Measurements from ENCODE around the gene AKAP9. TPM values are rescaled to one million over a fixed set of nuclear protein-coding genes. Genes with fewer than 3 reads are reported as not detected.
"Not testable (repeated sequence)": the region's sequence is repeated elsewhere in the genome, so short reads cannot be mapped to it uniquely, and the experiment has no call there.

Gene AKAP9
- total and polyA plus RNA-seq, 2 donors (not counting 3 experiments of a cell fraction or from before 2014, with no cell fraction given): 9.5 to 51.6 TPM

DNA sequence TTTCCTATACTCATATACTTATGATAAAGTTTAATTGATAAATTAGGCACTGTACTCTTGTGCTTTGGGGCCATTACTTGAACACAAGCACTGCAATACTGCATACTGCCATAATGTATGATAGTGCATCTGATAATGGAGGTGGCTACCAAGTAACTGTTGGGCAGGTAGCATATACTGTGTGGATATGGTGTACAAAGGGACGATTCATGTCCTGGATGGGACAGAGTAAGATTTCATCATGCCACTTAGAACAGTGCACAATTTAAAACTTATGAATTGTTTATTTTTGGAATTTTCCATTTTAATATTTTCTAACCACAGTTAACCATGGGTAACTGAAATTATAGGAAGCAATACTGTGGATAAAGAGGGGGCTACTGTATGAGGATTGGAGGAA is 38.9 kb downstream of the AKAP9 start:
- no peaks in the 10 kb centered on the region for H3K36me3 ChIP-seq (ENCODE audit: control insufficient read depth in 2 of 2, extremely low read depth in 1 of 2, insufficient read depth in 2 of 2, low read length in 2 of 2)
- dilution Hi-C loops (cut with MboI; ENCODE audit: extremely low pct_ligation_motif_present, low sequenced_read_pairs): no loop called here
- no peaks in the 10 kb centered on the region for H3K27me3 ChIP-seq (ENCODE audit: control insufficient read depth in 2 of 2, insufficient read depth in 2 of 2, low read length in 2 of 2)
- intact Hi-C loops (cut with micrococcal nuclease): no loop called here
- no peak overlapping the region for H3K27ac ChIP-seq (ENCODE audit: insufficient read depth, low read depth, low read length)
- H2AFZ ChIP-seq (ENCODE audit: low read depth, low read length): no peak overlapping the region
- no peaks in the 10 kb centered on the region for H3K9me3 ChIP-seq (replicated peaks; ENCODE audit: control insufficient read depth, insufficient read depth, low read length)
- TF ChIP-seq POLR2AphosphoS5 (IDR thresholded peaks at IDR 0.05; ENCODE audit: insufficient read depth, low read depth, low read length): no peak
- no peak for TF ChIP-seq GATA2 (IDR thresholded peaks at IDR 0.05; ENCODE audit: insufficient read depth, insufficient read length, low read depth, low read length)
- no peak for TF ChIP-seq EZH2 (IDR thresholded peaks at IDR 0.05; ENCODE audit: borderline replicate concordance, low read depth, low read length, severe bottlenecking)
- TF ChIP-seq MYC (IDR thresholded peaks at IDR 0.05; ENCODE audit: low read depth, low read length): no peak
- TF ChIP-seq POLR2A (IDR thresholded peaks at IDR 0.05; ENCODE audit: low read depth, low read length): no peak
- TF ChIP-seq, protein P1, sequence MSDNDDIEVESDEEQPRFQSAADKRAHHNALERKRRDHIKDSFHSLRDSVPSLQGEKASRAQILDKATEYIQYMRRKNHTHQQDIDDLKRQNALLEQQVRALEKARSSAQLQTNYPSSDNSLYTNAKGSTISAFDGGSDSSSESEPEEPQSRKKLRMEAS (IDR thresholded peaks at IDR 0.05; ENCODE audit: insufficient read depth, insufficient read length): no peak
- no peak for TF ChIP-seq JUN (IDR thresholded peaks at IDR 0.05; ENCODE audit: borderline replicate concordance, insufficient read depth, insufficient read length, low read depth)
- no peak for TF ChIP-seq FOS (IDR thresholded peaks at IDR 0.05; ENCODE audit: borderline replicate concordance, insufficient read depth, low read length)
- TF ChIP-seq, protein P2, sequence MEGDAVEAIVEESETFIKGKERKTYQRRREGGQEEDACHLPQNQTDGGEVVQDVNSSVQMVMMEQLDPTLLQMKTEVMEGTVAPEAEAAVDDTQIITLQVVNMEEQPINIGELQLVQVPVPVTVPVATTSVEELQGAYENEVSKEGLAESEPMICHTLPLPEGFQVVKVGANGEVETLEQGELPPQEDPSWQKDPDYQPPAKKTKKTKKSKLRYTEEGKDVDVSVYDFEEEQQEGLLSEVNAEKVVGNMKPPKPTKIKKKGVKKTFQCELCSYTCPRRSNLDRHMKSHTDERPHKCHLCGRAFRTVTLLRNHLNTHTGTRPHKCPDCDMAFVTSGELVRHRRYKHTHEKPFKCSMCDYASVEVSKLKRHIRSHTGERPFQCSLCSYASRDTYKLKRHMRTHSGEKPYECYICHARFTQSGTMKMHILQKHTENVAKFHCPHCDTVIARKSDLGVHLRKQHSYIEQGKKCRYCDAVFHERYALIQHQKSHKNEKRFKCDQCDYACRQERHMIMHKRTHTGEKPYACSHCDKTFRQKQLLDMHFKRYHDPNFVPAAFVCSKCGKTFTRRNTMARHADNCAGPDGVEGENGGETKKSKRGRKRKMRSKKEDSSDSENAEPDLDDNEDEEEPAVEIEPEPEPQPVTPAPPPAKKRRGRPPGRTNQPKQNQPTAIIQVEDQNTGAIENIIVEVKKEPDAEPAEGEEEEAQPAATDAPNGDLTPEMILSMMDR (IDR thresholded peaks at IDR 0.05; ENCODE audit: extremely low read depth in 1 of 2, insufficient read depth in 1 of 2, low read depth in 1 of 2, low read length in 2 of 2): no peak
- H3K9ac ChIP-seq (replicated peaks; ENCODE audit: extremely low read depth, insufficient read depth, low read length): no peak overlapping the region
- ChIA-PET POLR2A (interaction anchor here (0.6 kb wide), 1 partner anchor 549 kb away, joined by 3 read pairs; the partner anchor contains the start of genes PEX1 and RBM48), CTCF (no interaction called here)
- no peaks in the 10 kb centered on the region for H4K20me1 ChIP-seq (replicated peaks; ENCODE audit: control insufficient read depth, extremely low read depth, insufficient read depth, low read length)
- no peaks in the 10 kb centered on the region for H3K4me1 ChIP-seq (ENCODE audit: control insufficient read depth, extremely low read depth, insufficient read depth, low read length)
- no TSS peak for BruUV-seq (replicated peaks)
- FAIRE-seq (no peak), DNase-seq (ENCODE audit: low read depth, low spot score) (no peak)
- no peak overlapping the region for H3K4me2 ChIP-seq (ENCODE audit: insufficient read depth, low read length)
- no peaks in the 10 kb centered on the region for H3K79me2 ChIP-seq (ENCODE audit: control insufficient read depth, insufficient read depth, low read length)
- H3K9me1 ChIP-seq (replicated peaks; ENCODE audit: control insufficient read depth, extremely low read depth, insufficient read depth, low read length): no peaks in the 10 kb centered on the region
- no peak overlapping the region for H3K4me3 ChIP-seq (replicated peaks in 1 of 3; ENCODE audit: insufficient read depth in 1 of 3, low read depth in 1 of 3, low read length in 3 of 3)

DNA sequence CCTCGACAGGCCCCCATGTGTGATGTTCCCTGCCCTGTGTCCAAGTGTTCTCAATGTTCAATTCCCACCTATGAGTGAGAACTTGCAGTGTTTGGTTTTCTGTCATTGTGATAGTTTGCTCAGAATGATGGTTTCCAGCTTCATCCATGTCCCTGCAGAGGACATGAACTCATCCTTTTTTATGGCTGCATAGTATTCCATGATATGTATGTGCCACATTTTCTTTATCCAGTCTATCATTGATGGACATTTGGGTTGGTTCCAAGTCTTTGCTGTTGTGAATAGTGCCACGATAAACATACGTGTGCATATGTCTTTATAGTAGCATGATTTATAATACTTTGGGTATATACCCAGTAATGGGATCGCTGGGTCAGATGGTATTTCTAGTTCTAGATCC is 41.7 kb downstream of the AKAP9 start:
- CTCF ChIA-PET; H3K4me1 ChIP-seq (ENCODE audit: control insufficient read depth, extremely low read depth, insufficient read depth, low read length); intact Hi-C loops (cut with micrococcal nuclease); H3K9ac ChIP-seq (replicated peaks; ENCODE audit: extremely low read depth, insufficient read depth, low read length); dilution Hi-C loops (cut with MboI; ENCODE audit: extremely low pct_ligation_motif_present, low sequenced_read_pairs); POLR2A ChIA-PET; H4K20me1 ChIP-seq (replicated peaks; ENCODE audit: control insufficient read depth, extremely low read depth, insufficient read depth, low read length); FAIRE-seq; H3K36me3 ChIP-seq (ENCODE audit: control insufficient read depth in 2 of 2, extremely low read depth in 1 of 2, insufficient read depth in 2 of 2, low read length in 2 of 2); H3K27ac ChIP-seq (ENCODE audit: insufficient read depth, low read depth, low read length); DNase-seq (ENCODE audit: low read depth, low spot score); H3K79me2 ChIP-seq (ENCODE audit: control insufficient read depth, insufficient read depth, low read length); BruUV-seq (replicated peaks); H3K27me3 ChIP-seq (ENCODE audit: control insufficient read depth in 2 of 2, insufficient read depth in 2 of 2, low read length in 2 of 2); H3K4me3 ChIP-seq (replicated peaks in 1 of 3; ENCODE audit: insufficient read depth in 1 of 3, low read depth in 1 of 3, low read length in 3 of 3); H3K9me1 ChIP-seq (replicated peaks; ENCODE audit: control insufficient read depth, extremely low read depth, insufficient read depth, low read length); H3K9me3 ChIP-seq (replicated peaks; ENCODE audit: control insufficient read depth, insufficient read depth, low read length); H3K4me2 ChIP-seq (ENCODE audit: insufficient read depth, low read length); H2AFZ ChIP-seq (ENCODE audit: low read depth, low read length): not testable (repeated sequence)

All from endothelial cell of umbilical vein (primary cell).